ENCODE measurements around the gene RSU1.
"Not testable (repeated sequence)": the region's sequence is repeated elsewhere in the genome, so short reads cannot be mapped to it uniquely, and the experiment has no call there.

Gene RSU1

DNA sequence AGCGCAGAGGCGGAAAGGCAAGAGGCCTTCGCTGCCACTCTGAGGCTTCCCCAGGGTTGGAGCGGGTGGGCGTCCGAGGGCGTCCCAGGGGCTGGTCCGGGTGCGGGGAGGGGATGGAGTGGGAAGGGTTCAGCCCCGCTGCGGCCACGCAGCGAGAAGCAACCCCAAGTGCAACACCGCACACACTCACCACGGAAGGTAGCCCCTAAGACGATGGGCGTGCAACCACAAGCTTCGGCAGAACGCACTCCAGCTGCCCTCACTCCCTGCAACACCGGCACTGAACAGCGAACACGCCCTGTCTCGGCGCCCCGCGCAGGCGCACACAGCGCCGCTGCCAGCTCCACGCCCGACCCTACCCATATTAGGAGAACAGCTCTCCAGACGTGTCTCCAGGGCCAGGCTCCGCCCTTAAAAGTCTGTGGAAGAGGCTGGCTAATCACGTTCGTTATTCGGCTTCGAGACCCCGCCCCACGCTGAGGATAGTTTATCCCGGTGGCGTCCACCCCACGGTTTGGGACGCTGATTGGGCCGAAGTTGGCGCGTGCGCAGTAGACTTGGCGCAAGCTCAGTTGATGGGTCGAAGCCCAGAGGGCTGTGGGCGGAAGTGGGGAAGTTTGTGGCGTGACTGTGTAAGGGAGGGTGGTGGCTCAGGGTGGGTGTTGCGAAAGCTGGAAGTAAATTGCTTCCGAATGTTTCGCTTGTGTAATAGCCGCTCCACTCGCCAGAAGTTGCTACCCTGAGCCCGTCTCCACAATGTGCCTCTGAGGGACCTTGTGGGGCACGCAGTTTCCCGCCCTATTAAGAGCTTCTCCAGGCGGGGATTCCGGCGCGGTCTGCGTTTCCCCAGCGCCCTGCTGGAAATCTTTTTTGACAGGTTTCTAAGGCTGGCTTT is at the start of gene RSU1:
Gene RSU1 (minus strand): TSS at position 300 of the 895 bp plus-strand sequence. CDS start 343 bp downstream, outside the sequence.
- DNase-seq: peak; percentile 86

- DNase-seq: no peak
These were observed 49.5 kb upstream of the RSU1 start for GRCh38 chr10:16866541-16867275.

GRCh38 chr10:16865766-16866165 is 48.5 kb upstream of the RSU1 start:
- DNase-seq: no peak

GRCh38 chr10:16863766-16864165 is 46.5 kb upstream of the RSU1 start:
- DNase-seq: no peak

DNA sequence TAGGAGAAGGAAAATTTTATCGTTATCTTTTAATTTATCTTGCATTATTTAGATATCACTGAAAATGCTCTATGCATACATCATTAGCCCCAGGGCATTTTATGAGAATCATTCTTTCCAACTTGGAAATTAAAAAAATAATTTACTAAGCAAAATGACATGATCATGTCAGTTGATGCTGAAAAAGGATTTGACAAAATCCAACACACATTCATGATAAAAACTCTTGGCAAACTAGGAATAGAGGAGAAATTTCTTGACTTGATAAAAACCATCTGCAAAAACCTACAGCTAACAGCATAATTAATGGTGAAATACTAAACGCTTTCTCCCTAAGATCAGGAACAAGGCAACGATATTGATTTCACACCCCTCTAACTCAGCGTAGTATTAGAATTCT is 40.2 kb upstream of the RSU1 start:
- no peak for DNase-seq

DNA sequence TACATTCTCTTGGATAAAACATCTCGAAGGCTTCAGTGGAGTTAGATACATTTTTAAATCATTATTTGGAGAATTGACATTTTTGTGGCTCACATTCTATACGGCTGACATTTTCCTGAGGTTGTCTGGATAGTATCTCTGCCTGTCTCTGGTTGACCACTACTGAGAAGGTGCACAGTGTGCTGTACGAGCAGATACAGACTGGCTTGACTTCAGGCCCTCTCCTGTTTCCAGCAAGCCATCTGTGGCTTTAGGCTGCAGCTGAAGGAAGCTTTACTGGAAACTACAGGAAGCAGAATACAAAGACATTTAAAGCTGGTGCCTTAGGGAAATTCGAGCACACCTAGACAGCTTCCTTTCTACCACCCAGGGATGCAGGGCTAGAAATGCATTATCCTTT is 39.3 kb upstream of the RSU1 start:
- no peak for DNase-seq

DNA sequence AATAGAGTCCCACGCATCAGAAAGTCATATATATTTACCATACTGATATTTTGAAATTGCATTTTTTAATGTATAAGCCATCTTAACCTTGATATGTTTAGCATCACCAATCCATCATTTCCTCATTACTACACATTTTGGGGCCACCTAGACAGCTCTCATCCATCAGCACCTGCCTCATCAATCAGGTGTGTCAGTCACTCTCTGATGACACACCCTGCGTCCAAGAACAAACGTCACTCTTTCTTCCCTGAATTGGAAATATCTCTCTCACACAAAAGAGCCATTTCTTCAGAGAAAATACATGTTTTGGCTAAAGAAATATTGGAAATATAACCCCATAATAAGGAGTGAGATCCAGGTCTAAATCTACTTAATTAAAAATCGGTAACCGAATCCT is 38.9 kb upstream of the RSU1 start:
- no peak for DNase-seq

- DNase-seq: no peak
These were observed 37.4 kb upstream of the RSU1 start for GRCh38 chr10:16854623-16855022.

DNA sequence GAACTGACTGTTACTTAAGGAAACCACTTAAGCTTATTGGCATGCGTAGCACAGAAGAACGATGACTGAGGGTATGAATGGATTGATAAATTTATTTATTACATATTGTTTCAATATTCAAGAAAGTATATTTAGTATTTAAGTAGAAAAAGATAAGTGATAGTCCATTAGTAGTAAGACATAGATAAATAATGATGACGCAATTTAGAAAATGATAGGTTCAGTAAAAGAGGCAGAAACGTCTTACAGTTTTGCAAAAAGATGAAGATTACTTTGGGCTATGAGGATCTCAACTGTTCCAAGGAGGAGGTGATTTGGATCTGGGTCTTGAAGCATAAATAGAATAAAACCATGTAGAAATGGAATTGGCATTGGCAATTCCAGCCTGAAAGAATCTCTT is 36.6 kb upstream of the RSU1 start:
- DNase-seq: no peak

DNA sequence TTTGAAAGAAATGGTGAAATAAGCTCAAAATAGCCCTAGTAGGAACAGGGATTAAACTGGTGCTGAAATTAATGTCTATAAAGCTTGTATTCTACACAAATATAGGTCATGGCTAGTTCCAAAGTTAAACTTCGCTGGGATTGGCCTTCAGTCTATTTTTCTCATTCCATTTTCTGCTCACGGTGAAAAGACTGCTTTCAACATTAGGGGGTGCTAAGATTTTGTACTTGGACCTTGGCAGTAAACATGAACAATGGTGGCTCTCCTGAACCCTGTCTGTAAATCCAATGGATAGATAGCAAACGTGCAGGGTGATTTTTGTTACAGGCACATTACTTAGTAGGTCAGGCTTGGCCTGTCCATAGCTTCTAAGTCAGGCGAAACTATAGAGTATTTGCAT is 36.0 kb upstream of the RSU1 start:
- no peak for DNase-seq

DNA sequence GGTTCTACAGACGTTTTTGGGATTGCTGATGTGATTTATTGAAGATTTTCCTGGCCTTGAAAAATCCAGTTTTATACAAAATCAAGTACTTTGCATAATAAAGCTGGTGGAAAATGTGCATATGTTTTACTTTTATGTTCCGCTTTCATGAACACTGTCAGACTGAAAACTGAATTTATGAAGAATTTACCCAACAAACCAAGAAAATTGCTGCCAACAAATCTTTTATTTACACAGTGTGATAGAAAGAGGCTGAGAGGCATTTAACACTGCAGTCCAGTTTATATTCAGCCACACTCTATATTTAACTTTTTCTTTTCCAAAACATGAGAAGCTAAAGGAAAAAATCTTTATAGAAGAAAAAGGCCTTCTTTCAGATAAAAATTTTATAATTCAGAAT is 35.4 kb upstream of the RSU1 start:
- no peak for DNase-seq

DNA sequence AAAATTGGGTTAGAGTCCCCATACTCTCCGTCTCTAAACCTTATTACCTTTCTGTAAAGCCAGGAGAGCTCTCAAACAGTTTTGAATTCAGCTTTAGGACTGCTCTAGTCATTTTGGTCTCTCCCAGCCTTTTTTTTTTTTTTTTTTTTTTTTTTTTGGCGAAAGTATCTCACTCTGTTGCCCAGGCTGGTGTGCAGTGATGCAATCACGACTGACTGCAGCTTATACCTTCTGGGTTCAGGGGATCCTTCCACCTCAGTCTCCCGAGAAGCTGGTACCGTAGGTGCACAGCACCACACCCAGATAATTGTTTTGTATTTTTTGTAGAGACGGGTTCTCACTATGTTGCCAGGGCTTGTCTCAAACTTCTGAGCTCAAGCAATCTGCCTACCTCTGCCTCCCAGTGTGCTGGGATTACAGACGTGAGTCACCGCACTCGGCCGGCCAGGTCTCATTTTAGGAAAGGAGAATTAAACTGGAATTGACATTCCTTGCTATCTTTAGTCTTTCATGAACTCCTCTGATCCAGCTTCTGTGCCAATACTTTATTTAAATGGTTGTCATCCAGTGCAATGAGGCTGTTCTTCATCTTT is 31.4 kb upstream of the RSU1 start:
- no peak for DNase-seq

- no peak for DNase-seq
These were observed 30.4 kb upstream of the RSU1 start for GRCh38 chr10:16847644-16848043.

DNA sequence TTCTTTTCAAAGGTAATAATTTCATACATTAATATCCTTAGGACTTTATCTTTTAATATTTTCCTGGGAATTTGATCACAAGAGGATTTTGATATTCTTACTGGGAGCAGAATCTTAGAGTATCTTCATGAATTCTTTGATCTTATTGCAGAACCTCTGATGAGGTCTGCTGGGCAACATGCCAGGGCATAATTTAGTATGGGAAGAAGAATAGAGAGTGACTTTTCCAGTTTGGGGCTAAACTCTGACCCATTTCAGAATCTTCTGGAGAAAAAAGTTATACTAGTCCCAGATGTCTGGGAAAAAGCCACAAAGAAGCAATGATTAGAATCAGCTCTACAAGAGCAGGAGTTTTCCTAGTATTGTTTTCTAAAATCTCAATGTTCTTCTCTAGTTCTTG is 28.0 kb upstream of the RSU1 start:
- DNase-seq: no peak

DNA sequence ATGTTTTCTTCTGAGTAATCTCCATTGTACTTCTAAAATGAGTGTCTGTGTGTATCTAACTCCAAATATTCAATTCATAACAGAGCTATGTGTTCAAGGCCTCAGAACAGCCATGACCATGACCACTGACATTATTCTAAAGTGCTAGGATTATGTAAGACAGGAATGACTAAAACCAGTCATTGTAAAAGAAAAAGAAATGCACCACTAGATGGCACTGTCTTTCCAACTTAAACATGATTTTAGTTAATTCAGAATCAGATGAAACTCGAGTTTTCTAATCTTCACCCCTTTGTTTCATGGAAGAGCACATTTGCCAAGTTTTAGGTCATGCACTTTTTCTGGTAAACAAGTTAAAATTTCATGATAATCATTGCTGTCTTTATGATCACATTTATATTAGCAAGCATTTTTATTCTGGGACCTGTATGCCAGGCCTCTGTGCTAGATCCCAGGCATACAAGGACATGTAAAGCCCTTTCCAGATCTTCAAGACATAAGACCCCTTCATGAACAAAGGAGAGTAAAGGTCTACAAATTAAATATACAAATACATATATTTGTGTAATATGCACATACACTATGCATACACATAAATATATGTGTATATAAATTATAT is 26.1 kb upstream of the RSU1 start:
- DNase-seq: peak; percentile 11

DNA sequence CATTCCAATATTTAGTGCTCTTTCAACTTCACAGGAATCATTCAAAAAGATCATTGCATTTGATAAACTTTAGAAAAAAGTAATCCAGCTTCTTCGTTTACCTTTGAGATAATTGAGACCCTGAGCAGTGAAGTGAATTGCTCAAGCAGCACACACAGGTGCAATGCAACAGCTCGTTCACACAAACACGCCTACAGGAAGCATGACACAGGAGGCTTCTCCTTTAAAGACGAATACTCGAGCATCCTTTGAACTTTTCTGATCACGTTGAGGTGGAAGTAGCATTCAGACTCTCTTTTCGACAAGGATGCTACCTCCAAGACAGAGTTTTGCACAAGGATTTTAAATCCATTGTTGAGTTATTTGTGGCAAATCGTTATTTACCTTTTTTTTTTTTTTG is 18.0 kb upstream of the RSU1 start:
- no peak for DNase-seq

GRCh38 chr10:16832351-16833080 is 15.3 kb upstream of the RSU1 start:
- DNase-seq: no peak

- no peak for DNase-seq
These were observed 11.5 kb upstream of the RSU1 start for GRCh38 chr10:16828701-16829175.

GRCh38 chr10:16828114-16828568 is 10.9 kb upstream of the RSU1 start:
- peak; percentile 5 for DNase-seq

DNA sequence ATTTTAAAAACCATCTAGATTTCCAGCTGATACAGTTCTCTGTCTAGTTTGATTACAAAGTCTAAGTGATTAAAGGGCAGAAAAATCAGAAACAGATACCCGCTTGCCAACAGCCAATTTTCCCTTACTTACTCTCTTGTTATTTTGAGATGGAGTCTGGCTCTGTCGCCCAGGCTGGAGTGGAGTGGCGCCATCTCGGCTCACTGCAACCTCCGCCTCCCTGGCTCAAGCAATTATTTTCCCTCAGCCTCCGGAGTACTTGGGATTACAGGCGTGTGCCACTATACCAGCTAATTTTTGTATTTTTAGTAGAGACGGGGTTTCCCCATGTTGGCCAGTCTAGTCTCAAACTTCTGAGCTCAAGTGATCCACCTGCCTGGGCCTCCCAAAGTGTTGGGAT is 10.2 kb upstream of the RSU1 start:
- DNase-seq: not testable (repeated sequence)

- DNase-seq: no peak
These were observed 5.6 kb upstream of the RSU1 start for GRCh38 chr10:16822726-16823360.

DNA sequence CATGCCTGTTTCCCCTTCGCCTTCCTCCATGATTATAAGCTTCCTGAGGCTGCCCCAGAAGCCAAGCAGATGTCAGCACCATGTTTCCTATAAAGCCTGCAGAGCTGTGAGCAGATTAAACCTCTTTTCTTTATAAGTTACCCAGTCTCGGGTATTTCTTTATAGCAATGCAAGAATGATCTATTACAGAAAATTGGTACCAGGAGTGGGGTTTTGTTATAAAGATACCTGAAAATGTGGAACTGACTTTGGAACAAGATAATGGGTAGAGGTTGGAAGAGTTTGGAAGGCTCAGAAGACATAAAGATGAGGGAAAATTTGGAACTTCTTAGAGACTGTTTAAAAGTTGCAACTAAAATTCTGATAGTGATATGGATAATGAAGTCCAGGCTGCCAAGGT is 4.8 kb upstream of the RSU1 start:
- no peak for DNase-seq
